OCI-LY3 (cell line): ENCODE measurements around the gene HOXB9.

Source experiments
- H2AFZ ChIP-seq: fragments of 200-600, 300-600 bp; shearing (Covaris generic); 2 replicates; pipeline ENCODE4 v1.6.0; 2014; ENCODE audit warnings: antibody characterized with exemption, low read depth, low read length
- H3K27ac ChIP-seq: fragments of 200-600, 300-600 bp; sonication (generic); 2 replicates; pipeline ENCODE4 v1.5.1; 2014; ENCODE audit warnings: mild to moderate bottlenecking, low read length, moderate library complexity, mixed read lengths
- H3K27me3 ChIP-seq: fragments of 200-600, 300-600 bp; sonication (generic); 2 replicates; pipeline ENCODE4 v1.6.1; 2014; ENCODE audit warnings: low read depth, low read length, mixed read lengths
- H3K36me3 ChIP-seq: fragments of 200-600, 300-600 bp; sonication (generic); replicated peaks from 2 replicates; pipeline ENCODE3; 2014; ENCODE audit warnings: low read depth, low read length, mixed read lengths
- H3K4me1 ChIP-seq: fragments of 300-600, 200-600 bp; sonication (generic); 2 replicates; pipeline ENCODE4 v1.6.1; 2014; ENCODE audit warnings: low read length, mixed read lengths
- H3K4me2 ChIP-seq: fragments of 200-600, 300-600 bp; sonication (generic); 2 replicates; pipeline ENCODE4 v1.6.1; 2014; ENCODE audit warnings: low read length, mixed read lengths
- H3K4me3 ChIP-seq: fragments of 300-600, 200-600 bp; sonication (generic); 2 replicates; pipeline ENCODE4 v1.5.1; 2014; ENCODE audit warnings: antibody characterized with exemption, mild to moderate bottlenecking, low read length, moderate library complexity
- H3K79me2 ChIP-seq: fragments of 300-600, 200-600 bp; shearing (Covaris generic); 2 replicates; pipeline ENCODE4 v1.6.1; 2014; ENCODE audit warnings: mild to moderate bottlenecking, low read length, mixed read lengths
- H3K9ac ChIP-seq: fragments of 300-600, 200-600 bp; shearing (Covaris generic); 2 replicates; pipeline ENCODE4 v1.6.0; 2014; ENCODE audit warnings: mild to moderate bottlenecking, low read length, moderate library complexity
- H3K9me3 ChIP-seq: fragments of 200-600, 300-600 bp; shearing (Covaris generic); 2 replicates; pipeline ENCODE4 v1.6.1; 2014; ENCODE audit warnings: low read length, mixed read lengths; ENCODE audit not compliant: insufficient read depth
- H4K20me1 ChIP-seq: fragments of 200-600, 300-600 bp; sonication (generic); 2 replicates; pipeline ENCODE4 v1.6.1; 2016; ENCODE audit warnings: low read length, mixed read lengths; ENCODE audit not compliant: insufficient read depth
- EZH2phosphoT487 ChIP-seq: fragments of 200-600 bp; shearing (Covaris generic); IDR thresholded peaks from 2 replicates; pipeline ENCODE4 v1.6.1; 2018; ENCODE audit warnings: antibody characterized with exemption, mixed run types, low read depth
- TF ChIP-seq, protein P1 (sequence below): fragments of 200-600, 300-600 bp; sonication (generic); IDR thresholded peaks from 2 replicates; pipeline ENCODE4 v1.5.1; 2014; ENCODE audit warnings: antibody characterized with exemption, low read length, low read depth

HOXB9 gene

DNA sequence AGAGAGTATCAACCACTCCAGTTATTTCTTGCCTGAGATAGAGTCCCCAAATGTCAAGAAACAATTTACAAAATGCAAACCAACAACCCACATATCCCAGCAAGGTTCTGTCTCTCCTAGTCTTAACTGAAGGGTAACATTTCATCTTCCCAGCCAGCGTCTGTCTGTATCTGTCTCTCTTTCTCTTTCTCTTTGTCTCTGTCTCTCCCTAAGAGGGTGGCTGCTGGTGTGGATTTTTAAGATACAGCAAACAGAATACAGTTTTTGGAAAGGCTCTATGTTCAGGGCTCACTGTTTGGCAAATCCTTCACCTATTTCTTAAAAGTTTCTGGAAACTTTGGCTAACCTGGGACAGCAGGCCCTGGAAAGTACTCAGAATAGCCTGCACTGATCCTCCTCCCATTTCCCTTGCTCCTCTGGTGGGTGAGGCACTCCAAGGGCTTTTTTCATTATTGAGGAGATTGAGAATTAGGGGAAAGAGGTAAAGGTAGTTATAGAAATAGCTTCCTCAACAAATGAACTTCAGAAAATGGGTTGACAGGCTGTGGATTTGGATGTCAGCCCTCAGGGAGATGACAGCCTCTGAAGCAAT is 54.2 kb downstream of the HOXB9 start:
- Histone ChIP-seq H3K4me2 (no peak overlapping the region), H3K36me3 (peaks cover 49% of the 10 kb centered on the region), H3K79me2 (peaks cover 50% of the 10 kb centered on the region)

More for the DNA sequence above, 54.2 kb downstream of the HOXB9 start:
- no peak overlapping the region for H2AFZ ChIP-seq
- peaks cover 31% of the 10 kb centered on the region for H3K4me1 ChIP-seq
- H3K9ac ChIP-seq = no peak overlapping the region
- no peaks in the 10 kb centered on the region for H3K27me3 ChIP-seq
- H4K20me1 ChIP-seq = peaks cover 4% of the 10 kb centered on the region; the same call in 1 of the 2 replicates
- no peak overlapping the region for H3K4me3 ChIP-seq
- TF ChIP-seq EZH2phosphoT487 = no peak
- TF ChIP-seq, protein P1, sequence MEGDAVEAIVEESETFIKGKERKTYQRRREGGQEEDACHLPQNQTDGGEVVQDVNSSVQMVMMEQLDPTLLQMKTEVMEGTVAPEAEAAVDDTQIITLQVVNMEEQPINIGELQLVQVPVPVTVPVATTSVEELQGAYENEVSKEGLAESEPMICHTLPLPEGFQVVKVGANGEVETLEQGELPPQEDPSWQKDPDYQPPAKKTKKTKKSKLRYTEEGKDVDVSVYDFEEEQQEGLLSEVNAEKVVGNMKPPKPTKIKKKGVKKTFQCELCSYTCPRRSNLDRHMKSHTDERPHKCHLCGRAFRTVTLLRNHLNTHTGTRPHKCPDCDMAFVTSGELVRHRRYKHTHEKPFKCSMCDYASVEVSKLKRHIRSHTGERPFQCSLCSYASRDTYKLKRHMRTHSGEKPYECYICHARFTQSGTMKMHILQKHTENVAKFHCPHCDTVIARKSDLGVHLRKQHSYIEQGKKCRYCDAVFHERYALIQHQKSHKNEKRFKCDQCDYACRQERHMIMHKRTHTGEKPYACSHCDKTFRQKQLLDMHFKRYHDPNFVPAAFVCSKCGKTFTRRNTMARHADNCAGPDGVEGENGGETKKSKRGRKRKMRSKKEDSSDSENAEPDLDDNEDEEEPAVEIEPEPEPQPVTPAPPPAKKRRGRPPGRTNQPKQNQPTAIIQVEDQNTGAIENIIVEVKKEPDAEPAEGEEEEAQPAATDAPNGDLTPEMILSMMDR = no peak
- H3K9me3 ChIP-seq = no peaks in the 10 kb centered on the region
- no peak overlapping the region for H3K27ac ChIP-seq
